ENCODE measurements around the gene BHLHA15.

BHLHA15 gene

GRCh38 chr7:98252425-98253054, 41.3 kb downstream of the BHLHA15 start (continued):
- TF ChIP-seq BCL6B (tag by site-specific recombination; IDR thresholded peaks at IDR 0.05) (no peak), OSR2 (tag by site-specific recombination; IDR thresholded peaks at IDR 0.05) (no peak), ZNF335 (tag by site-specific recombination; conservative IDR thresholded peaks at IDR 0.05) (peak; percentile 80), ZNF600 (tag by site-specific recombination; IDR thresholded peaks at IDR 0.05) (no peak), ZNF366 (tag by site-specific recombination; conservative IDR thresholded peaks at IDR 0.05) (no peak), YY1 (tag by site-specific recombination; IDR thresholded peaks at IDR 0.05) (no peak), GLI4 (tag by site-specific recombination; IDR thresholded peaks at IDR 0.05) (no peak), ZBTB1 (tag by site-specific recombination; IDR thresholded peaks at IDR 0.05) (0 out of 2 replicates have a peak, but pooled peaks have one; percentile 55), EGR2 (tag by site-specific recombination; IDR thresholded peaks at IDR 0.05; ENCODE audit: low read depth) (peak; percentile 43; the same call in 1 of the 2 replicates), ZIC2 (tag by site-specific recombination; IDR thresholded peaks at IDR 0.05) (no peak), ZFHX2 (tag by site-specific recombination; conservative IDR thresholded peaks at IDR 0.05) (peak; percentile 5; the same call in 1 of the 2 replicates), SCRT2 (tag by site-specific recombination; IDR thresholded peaks at IDR 0.05) (peak; percentile 87), ZNF175 (tag by site-specific recombination; IDR thresholded peaks at IDR 0.05) (no peak), ZNF449 (tag by site-specific recombination; IDR thresholded peaks at IDR 0.05) (no peak), ZNF529 (tag by site-specific recombination; IDR thresholded peaks at IDR 0.05; ENCODE audit: insufficient replicate concordance) (no peak), ZNF266 (tag by site-specific recombination; IDR thresholded peaks at IDR 0.05; ENCODE audit: low read depth) (no peak), ZNF221 (tag by site-specific recombination; IDR thresholded peaks at IDR 0.05; ENCODE audit: borderline replicate concordance) (no peak), AEBP2 (tag by site-specific recombination; IDR thresholded peaks at IDR 0.05; ENCODE audit: borderline replicate concordance) (no peak), ZSCAN5A (tag by site-specific recombination; IDR thresholded peaks at IDR 0.05) (0 out of 2 replicates have a peak, but pooled peaks have one; percentile 7), ZNF510 (tag by site-specific recombination; IDR thresholded peaks at IDR 0.05; ENCODE audit: insufficient replicate concordance) (no peak), ZNF10 (tag by site-specific recombination; IDR thresholded peaks at IDR 0.05) (no peak), ZNF140 (tag by site-specific recombination; IDR thresholded peaks at IDR 0.05) (no peak), BCL11B (tag by site-specific recombination; IDR thresholded peaks at IDR 0.05; ENCODE audit: low read depth) (no peak), ZNF549 (tag by site-specific recombination; IDR thresholded peaks at IDR 0.05) (no peak), SALL2 (tag by site-specific recombination; IDR thresholded peaks at IDR 0.05; ENCODE audit: borderline replicate concordance) (no peak)
- TF ChIP-seq, protein P1, sequence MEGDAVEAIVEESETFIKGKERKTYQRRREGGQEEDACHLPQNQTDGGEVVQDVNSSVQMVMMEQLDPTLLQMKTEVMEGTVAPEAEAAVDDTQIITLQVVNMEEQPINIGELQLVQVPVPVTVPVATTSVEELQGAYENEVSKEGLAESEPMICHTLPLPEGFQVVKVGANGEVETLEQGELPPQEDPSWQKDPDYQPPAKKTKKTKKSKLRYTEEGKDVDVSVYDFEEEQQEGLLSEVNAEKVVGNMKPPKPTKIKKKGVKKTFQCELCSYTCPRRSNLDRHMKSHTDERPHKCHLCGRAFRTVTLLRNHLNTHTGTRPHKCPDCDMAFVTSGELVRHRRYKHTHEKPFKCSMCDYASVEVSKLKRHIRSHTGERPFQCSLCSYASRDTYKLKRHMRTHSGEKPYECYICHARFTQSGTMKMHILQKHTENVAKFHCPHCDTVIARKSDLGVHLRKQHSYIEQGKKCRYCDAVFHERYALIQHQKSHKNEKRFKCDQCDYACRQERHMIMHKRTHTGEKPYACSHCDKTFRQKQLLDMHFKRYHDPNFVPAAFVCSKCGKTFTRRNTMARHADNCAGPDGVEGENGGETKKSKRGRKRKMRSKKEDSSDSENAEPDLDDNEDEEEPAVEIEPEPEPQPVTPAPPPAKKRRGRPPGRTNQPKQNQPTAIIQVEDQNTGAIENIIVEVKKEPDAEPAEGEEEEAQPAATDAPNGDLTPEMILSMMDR (tag by site-specific recombination; IDR thresholded peaks at IDR 0.05) = no peak
- TF ChIP-seq, protein P2, sequence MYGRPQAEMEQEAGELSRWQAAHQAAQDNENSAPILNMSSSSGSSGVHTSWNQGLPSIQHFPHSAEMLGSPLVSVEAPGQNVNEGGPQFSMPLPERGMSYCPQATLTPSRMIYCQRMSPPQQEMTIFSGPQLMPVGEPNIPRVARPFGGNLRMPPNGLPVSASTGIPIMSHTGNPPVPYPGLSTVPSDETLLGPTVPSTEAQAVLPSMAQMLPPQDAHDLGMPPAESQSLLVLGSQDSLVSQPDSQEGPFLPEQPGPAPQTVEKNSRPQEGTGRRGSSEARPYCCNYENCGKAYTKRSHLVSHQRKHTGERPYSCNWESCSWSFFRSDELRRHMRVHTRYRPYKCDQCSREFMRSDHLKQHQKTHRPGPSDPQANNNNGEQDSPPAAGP (tag by site-specific recombination; IDR thresholded peaks at IDR 0.05) = peak; percentile 43; the same call in 1 of the 2 replicates

All from HEK293 (cell line).